Islet of Langerhans (tissue), 1 donor: Measurements from ENCODE around the gene RNPS1.
"Not testable (repeated sequence)": the region's sequence is repeated elsewhere in the genome, so short reads cannot be mapped to it uniquely, and the experiment has no call there.

Experiments used
- FAIRE-seq: peaks from one replicate; lab custom pipeline; 2011; peaks lifted over from hg19 to GRCh38; lab: Jason Lieb, UNC

Gene RNPS1

GRCh38 chr16:2282262-2282661 is 14.3 kb upstream of the RNPS1 start:
- no peak for FAIRE-seq

- FAIRE-seq = no peak
These were observed 13.1 kb upstream of the RNPS1 start for GRCh38 chr16:2280981-2281542.

- no peak for FAIRE-seq
These were observed 12.5 kb upstream of the RNPS1 start for GRCh38 chr16:2280461-2280860.

DNA sequence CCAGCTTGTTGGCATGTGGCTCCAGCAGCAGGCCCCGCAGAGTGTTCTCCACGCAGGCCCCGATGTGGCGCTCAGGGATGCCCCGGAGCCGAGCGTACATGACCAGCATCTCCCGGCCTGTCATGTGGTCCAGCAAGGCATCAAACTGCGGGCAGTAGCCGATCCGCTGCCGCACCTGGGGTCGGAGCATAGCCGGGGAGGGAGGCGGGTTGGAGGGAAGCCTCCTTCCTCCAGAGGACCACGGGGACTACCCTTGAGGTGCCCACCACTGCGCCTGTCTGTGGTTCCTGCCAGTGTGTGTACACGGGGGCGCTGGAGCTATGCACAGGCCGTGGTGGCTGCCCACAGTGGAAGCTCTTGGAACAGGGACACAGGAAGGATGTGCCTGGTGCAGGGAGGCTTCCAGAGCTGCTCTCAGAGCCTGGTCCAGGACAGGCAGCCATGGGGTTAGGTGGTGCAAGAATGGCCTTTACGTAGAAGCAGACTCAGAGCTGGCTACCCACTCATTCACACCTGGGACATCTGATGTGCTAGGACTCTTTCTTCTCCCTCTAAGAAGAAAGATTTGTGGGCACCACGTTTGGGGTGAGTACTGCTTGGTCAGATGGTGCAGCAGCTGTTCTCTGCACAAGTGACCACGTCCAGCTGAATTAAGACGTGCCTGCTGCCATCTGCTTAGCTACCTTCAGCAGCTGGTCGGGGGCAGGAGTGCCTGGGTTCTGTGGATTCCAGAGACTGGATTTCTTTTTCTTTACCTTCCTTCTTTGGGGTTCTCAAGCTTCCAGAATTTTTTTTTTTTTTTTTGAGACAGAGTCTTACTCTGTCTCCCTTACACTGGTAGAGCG is 11.3 kb upstream of the RNPS1 start:
- FAIRE-seq = no peak

- FAIRE-seq = no peak
These were observed 10.3 kb upstream of the RNPS1 start for GRCh38 chr16:2278272-2278608.

DNA sequence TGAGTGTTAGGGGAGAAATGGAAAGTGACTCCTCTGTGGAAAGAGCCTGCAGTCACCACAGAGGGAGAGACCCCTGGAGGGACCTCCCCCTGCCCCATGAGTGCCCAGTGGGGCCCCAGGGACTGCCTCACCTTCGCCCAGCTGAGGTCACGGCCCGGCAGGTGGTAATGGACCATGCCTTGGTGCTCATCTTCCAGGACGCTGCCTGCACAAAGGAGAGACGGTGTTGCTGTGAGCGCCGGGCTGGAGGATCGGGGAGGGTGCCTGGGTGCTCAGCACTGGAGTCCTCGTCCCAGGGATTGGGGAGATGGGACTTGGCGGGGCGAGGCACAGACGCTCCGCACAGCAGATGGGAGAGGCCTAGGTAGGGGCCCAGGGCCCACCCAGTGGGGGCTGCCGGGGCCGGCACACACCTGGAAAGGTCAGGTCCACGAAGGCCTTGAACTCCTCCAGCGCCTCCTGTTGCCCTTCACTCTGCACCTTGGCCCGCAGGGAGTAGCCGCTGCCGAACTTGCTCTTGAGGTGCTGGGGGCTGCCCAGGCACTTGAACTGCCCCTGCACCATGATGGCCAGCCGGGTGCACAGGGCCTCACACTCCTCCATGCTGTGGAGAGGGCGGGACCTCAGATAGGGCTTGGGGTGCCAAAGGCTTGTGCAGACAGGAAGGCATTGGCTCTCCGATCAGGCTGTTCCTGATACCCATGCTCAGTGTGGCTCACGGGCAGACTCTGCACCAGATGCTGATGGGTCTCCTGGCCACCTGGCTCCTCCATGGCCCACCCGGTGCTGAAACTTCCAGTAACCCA is 9.7 kb upstream of the RNPS1 start:
- no peak for FAIRE-seq

DNA sequence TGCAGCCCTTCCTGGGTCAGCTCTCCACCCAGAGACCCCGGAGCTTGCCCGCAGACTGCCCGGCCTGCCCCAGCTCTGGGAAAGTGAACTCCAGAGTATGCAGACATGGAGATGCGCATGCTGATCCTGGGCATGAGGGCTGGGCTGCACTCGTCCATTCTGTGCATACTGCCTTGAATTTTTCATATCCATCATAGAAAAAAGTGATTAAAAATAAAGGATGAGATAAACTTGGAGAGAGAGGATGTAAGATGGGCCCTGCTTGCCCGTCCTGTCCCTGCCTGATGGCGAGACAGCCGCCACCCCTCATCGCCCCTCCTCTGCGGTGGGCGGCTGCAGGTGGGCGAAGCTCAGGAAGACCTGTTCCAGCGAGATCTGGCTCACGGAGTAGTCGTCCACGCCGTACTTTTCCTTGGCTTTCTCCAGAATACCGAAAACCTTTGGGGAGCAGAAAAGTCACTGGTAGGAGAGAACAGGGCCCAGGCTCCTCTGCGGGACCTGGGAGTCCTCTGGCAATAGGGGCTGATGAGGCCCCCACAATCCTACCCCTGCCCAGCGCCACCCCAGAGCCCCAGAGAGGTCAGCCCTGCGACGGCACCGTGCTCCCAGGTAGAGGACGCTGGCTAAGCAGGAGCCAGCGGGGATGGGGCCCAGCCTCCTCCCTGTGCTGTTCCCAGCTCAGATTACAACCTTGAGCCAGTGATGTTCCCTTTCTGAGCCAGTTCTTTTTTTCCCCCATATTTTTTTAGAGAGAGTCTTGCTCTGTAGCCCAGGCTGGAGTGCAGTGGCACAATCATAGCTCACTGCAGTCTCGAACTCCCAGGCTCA is 8.7 kb upstream of the RNPS1 start:
- no peak for FAIRE-seq

- no peak for FAIRE-seq
These were observed 7.8 kb upstream of the RNPS1 start for GRCh38 chr16:2275476-2276367.

- FAIRE-seq = no peak
These were observed 6.0 kb upstream of the RNPS1 start for GRCh38 chr16:2273931-2274330.

DNA sequence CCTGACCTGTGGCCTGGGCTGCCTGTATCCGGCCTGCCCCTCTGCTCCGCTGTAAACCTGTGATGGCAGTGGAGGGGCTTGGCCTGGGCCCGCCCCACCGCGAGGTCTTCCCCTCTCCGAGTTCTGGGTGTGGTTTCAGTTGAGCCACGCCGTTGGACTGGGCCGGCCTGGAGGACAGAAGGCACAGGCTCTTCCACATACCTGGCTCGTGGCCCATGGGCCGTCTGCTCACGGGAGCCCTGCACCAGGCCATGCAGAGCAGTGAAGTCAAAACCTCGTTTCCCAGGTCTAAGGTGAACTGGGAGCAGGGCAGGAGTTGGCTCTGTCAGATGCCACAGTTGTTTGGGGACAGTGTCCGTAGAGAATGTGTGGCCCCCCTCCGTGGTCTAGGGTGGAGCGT is 5.6 kb upstream of the RNPS1 start:
- FAIRE-seq = no peak

DNA sequence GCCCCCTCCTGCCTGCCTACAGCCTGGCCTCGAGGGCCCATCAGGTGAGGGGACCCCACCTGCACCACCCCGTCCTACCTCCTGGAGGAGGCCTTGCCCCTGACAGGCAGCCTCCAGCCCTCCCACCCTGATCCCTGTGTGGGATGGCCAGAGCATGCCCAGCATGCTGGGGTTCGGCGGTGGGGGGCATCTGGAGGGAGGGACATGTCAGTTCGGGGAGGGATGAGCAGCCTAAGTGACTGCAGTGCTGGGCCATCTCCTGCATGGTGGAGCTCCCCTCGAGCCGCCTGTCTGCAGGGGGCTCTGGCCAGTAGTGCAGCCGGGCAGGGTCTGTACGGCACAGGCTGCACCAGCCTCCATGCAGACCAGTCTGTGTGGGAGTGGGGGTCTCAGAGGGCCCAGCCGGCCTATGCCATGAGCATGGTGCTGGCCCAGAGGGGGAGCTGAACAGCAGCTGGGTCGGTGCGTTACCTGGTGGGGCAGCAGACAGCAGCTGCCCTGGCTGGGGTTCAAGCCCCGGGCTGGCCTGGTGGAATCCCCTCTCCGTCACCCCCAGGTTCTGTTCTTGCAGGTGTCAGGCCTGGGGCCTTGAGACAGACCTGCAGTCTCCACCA is 4.0 kb upstream of the RNPS1 start:
- FAIRE-seq = no peak

DNA sequence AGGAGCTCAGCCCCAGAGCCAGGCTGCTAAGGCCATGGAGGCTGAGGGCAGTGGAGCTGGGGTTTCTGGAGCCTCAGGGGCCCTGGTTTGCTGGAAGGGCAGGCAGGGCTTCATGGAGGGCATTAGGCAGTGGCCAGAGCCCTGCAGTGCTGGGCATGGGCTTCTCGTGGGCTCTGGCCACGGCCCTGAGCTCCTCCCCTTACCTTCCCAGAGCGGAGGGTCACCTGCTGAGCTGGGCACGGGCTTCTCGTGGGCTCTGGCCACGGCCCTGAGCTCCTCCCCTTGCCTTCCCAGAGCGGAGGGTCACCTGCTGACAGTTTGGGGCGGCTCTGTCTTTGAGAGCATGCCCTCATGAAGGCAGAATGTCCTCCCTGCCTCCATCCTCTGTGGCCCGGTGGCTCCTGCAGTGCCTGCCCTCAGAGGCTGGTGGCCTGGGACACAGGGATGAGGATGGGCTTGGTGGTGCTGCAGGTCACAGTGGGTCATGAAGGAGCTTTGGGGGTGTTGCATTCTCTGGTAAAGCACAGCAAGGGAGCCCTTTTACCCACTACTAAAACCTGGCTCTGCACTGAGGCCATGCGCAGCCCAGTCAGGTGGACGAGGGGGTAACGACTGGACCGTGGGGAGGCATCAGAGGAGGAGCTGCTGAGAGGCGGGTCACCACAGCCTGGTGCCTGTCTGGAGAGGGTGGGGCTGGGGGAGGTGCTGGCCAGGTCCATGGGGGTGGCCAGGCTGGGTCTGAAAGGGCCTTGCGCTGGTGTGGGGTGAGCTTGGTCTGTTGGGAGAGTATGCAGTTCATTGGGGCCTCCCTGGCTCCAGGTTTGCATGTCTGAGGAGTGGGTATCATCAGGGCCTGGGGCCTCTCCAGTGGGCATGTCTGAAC is 2.9 kb upstream of the RNPS1 start:
- FAIRE-seq = no peak

DNA sequence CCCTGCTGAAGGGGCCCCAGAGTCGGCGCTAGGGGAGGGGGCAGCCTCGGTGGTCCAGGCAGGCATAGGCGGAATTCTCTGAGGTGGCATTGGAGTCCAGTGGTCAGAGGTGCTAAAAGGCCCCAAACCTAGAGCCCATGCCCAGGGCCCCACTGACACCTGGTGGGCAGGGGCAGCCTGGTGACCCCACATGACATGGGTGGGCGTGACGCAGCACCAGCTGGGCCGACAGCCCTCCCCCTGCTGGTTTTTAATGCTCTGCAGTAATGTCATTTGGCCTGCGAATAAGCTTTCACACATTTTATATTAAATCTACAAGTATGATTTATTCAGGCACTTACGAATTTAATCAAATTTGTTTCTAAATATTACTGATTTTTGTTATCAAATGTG is 2.1 kb upstream of the RNPS1 start:
- FAIRE-seq = no peak

DNA sequence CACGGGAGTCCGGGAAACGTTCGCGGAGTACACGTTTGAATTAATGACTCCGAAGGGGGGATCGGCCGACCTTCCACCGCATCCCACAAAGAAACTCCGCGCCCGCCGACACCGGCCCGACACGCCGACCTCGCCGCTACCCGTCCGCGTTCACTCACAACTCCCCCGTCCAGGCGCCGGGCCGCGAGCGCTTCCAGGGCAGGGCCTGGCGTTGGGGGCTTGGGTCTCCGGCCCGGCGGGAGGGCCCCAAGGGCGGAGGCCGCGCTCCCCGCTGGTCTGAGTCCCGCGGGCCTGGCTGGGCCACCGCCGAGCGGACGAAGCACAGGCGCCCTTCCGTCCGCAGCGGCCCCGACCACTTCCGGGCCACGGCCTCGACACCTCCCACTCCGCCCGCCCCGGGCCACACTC is 417 bp downstream of the RNPS1 start:
- FAIRE-seq = not testable (repeated sequence)

DNA sequence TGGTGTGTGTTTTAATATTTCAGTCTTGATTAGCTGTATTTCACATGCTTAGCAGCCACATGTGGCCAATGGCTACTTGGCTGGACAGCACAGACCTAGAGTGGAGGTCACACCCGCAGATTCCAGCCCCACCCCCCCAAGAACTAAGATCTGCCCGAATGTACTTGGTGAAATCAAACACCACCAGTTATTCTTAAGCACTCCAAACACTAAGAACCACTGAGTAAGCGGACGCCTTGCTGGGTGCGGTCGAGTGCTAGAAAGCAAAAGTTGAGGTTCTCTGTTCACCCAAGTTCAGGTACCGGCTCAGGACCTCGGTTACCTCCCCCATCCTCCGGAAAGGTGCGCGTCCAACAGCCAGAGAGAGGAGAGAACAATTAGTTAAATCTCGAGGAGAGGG is 1.0 kb downstream of the RNPS1 start:
- not testable (repeated sequence) for FAIRE-seq

DNA sequence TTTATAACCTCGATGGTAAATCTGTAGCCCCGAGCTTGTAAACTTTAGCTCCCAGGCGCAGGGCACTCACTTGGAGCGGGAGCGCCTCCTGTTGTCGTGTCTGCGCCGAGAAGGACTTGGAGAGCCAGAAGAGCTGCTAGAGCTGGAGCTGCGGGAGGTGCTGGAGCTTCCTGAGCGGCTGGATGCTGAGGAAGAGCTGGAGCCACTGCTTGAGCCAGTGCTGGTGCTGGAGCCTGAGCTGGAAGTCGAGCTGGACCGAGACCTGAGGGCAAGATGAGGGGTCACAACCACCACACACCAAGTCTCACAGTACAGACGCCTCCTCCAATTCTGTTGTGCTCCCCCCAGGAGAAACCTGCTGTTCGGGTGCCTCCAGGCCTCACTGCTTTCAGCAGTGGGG is 4.9 kb downstream of the RNPS1 start:
- FAIRE-seq = not testable (repeated sequence)

- FAIRE-seq = no peak
These were observed 7.7 kb downstream of the RNPS1 start for GRCh38 chr16:2260250-2260649.

- FAIRE-seq = not testable (repeated sequence)
These were observed 9.4 kb downstream of the RNPS1 start for GRCh38 chr16:2258530-2258929.

GRCh38 chr16:2257726-2258125 is 10.2 kb downstream of the RNPS1 start:
- no peak for FAIRE-seq
